Measurements from ENCODE around the gene HMGA1. TPM values are rescaled to one million over a fixed set of nuclear protein-coding genes. Genes with fewer than 3 reads are reported as not detected.

HMGA1 gene
- 40.9 and 139 TPM in 2 replicates for total RNA-seq

DNA sequence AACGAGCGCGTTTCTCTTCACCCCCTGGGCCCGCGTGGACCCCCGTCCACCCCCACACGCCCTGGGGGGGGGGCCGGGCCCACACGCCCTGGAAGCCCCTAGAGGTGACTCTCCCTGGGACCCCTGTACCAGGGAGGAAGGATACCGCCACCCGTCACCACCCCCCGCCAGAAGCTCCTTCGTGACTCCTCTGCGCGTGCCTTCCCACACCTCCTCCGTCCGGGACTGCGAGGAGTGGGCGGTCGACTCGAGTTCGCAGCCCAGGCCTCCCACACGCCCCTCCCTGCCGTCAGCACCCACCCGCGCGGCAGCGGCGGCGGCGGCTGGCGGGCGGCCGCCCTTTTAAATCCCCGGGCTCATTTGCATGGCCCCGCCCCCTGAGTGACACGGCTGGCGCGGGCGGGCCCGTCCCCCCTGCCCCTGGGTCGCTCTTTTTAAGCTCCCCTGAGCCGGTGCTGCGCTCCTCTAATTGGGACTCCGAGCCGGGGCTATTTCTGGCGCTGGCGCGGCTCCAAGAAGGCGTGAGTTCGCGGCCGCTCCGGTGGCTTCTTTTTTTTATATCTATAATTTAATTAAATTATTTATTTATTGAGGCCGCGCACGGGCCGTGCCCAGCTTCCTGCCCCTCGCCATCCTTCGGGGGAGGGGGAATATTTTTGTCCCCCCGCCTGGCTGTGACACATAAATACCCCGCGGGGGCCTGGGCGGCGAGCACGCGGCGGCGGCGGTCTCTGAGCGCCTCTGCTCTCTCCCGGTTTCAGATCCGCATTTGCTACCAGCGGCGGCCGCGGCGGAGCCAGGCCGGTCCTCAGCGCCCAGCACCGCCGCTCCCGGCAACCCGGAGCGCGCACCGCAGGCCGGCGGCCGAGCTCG is at the start of gene HMGA1:
TSS of gene HMGA1 (plus strand) at position 431 of the 873 bp plus-strand sequence. CDS start 3,908 bp downstream, outside the sequence.

GRCh38 chr6:34248727-34249468 is 12.2 kb downstream of the HMGA1 start, which contains the start of gene SMIM29:
Gene SMIM29 (minus strand): TSS chr6:34249006. CDS start chr6:34247791, 1,215 bp downstream.

Other genes with a start within 250 kb of the HMGA1 start
- under 0.01 TPM in 1 of 2 replicates, not detected in the other for gene GRM4, start 90.8 kb upstream of the HMGA1 start, total RNA-seq
- 32.1 and 35.1 TPM in 2 replicates for gene SMIM29, start 12.1 kb downstream of the HMGA1 start, total RNA-seq
- 11.7 and 12.7 TPM in 2 replicates for gene NUDT3, start 155.8 kb downstream of the HMGA1 start, total RNA-seq
- 3,512 and 4,909 TPM in 2 replicates for gene RPS10, start 189.2 kb downstream of the HMGA1 start, total RNA-seq
- gene PACSIN1, start 229.2 kb downstream of the HMGA1 start, total RNA-seq = not detected in 2 replicates

Data from regular cardiac myocyte (primary cell).